Measurements from ENCODE around the gene COL6A6. TPM values are rescaled to one million over a fixed set of nuclear protein-coding genes. Genes with fewer than 3 reads are reported as not detected.

The COL6A6 gene
- total and polyA plus RNA-seq, 2 experiments from 2014 or later, result 0.07 to 0.10 TPM

GRCh38 chr3:130533247-130533646 is 16.3 kb downstream of the COL6A6 start:
- Mint-ChIP-seq H3K4me1 (peaks cover 10% of the 10 kb centered on the region; the same call in 2 of the 3 replicates), H3K27me3 (ENCODE audit: insufficient read depth, low read depth, poor library complexity) (peaks cover 1% of the 10 kb centered on the region), H3K36me3 (ENCODE audit: low read depth) (no peaks in the 10 kb centered on the region), H3K9me3 (no peaks in the 10 kb centered on the region), H3K27ac (no peak overlapping the region), H3K4me3 (no peak overlapping the region)
- H3K4me3 ChIP-seq, result no peak overlapping the region
- H3K27me3 ChIP-seq (ENCODE audit: insufficient read depth), result no peaks in the 10 kb centered on the region
- DNase-seq (ENCODE audit: low spot score), result no peak
- H2AFZ ChIP-seq, result no peak overlapping the region
- H3K27ac ChIP-seq (ENCODE audit: low read depth), result no peak overlapping the region
- no peak for ATAC-seq
- no peak overlapping the region for H3K4me2 ChIP-seq
- H3K9me2 ChIP-seq (ENCODE audit: insufficient read depth), result no peaks in the 10 kb centered on the region
- no peaks in the 10 kb centered on the region for H3K36me3 ChIP-seq (ENCODE audit: insufficient read depth)
- H4K20me1 ChIP-seq (replicated peaks; ENCODE audit: insufficient read depth), result no peaks in the 10 kb centered on the region
- no peaks in the 10 kb centered on the region for H3F3A ChIP-seq (replicated peaks; ENCODE audit: low read depth)
- no peaks in the 10 kb centered on the region for H3K79me2 ChIP-seq (replicated peaks; ENCODE audit: insufficient read depth)
- peaks cover 9% of the 10 kb centered on the region for H3K4me1 ChIP-seq (ENCODE audit: insufficient read depth)
- no peak for TF ChIP-seq NANOG (IDR thresholded peaks at IDR 0.05; ENCODE audit: borderline replicate concordance)
- TF ChIP-seq ZNF462 (CRISPR knock-in tag; IDR thresholded peaks at IDR 0.05), result no peak
- no peak for TF ChIP-seq CTCF (conservative IDR thresholded peaks at IDR 0.05; ENCODE audit: low read depth in 2 of 2)
- TF ChIP-seq POLR2AphosphoS5 (IDR thresholded peaks at IDR 0.05; ENCODE audit: low read depth), result no peak
- TF ChIP-seq ETS1 (IDR thresholded peaks at IDR 0.05), result no peak
- TF ChIP-seq EZH2 (IDR thresholded peaks at IDR 0.05; ENCODE audit: low read depth, unreplicated experiment), result no peak
- TF ChIP-seq, protein P1, sequence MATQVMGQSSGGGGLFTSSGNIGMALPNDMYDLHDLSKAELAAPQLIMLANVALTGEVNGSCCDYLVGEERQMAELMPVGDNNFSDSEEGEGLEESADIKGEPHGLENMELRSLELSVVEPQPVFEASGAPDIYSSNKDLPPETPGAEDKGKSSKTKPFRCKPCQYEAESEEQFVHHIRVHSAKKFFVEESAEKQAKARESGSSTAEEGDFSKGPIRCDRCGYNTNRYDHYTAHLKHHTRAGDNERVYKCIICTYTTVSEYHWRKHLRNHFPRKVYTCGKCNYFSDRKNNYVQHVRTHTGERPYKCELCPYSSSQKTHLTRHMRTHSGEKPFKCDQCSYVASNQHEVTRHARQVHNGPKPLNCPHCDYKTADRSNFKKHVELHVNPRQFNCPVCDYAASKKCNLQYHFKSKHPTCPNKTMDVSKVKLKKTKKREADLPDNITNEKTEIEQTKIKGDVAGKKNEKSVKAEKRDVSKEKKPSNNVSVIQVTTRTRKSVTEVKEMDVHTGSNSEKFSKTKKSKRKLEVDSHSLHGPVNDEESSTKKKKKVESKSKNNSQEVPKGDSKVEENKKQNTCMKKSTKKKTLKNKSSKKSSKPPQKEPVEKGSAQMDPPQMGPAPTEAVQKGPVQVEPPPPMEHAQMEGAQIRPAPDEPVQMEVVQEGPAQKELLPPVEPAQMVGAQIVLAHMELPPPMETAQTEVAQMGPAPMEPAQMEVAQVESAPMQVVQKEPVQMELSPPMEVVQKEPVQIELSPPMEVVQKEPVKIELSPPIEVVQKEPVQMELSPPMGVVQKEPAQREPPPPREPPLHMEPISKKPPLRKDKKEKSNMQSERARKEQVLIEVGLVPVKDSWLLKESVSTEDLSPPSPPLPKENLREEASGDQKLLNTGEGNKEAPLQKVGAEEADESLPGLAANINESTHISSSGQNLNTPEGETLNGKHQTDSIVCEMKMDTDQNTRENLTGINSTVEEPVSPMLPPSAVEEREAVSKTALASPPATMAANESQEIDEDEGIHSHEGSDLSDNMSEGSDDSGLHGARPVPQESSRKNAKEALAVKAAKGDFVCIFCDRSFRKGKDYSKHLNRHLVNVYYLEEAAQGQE (IDR thresholded peaks at IDR 0.05; ENCODE audit: unreplicated experiment), result no peak
- no peak for TF ChIP-seq ZNF114 (CRISPR knock-in tag; IDR thresholded peaks at IDR 0.05)
- no peak for TF ChIP-seq STAT1 (IDR thresholded peaks at IDR 0.05; ENCODE audit: unreplicated experiment)
- TF ChIP-seq EZH2phosphoT487 (IDR thresholded peaks at IDR 0.05; ENCODE audit: unreplicated experiment), result no peak
- no peak for TF ChIP-seq CREB1 (CRISPR knock-in tag; IDR thresholded peaks at IDR 0.05; ENCODE audit: low read depth)
- TF ChIP-seq ZNF331 (CRISPR knock-in tag; IDR thresholded peaks at IDR 0.05; ENCODE audit: low read depth), result no peak
- TF ChIP-seq JUNB (IDR thresholded peaks at IDR 0.05; ENCODE audit: unreplicated experiment), result no peak
